Fibroblast of mammary gland (primary cell): ENCODE measurements around the gene TEX11.
"Not testable (repeated sequence)": the region's sequence is repeated elsewhere in the genome, so short reads cannot be mapped to it uniquely, and the experiment has no call there.

Experiments used
- DNase-seq: peaks from one replicate; pipeline ENCODE4 v3.0.0-alpha.2; 2010; ENCODE audit warnings: low read depth
- H3K4me3 ChIP-seq: 2 replicates; pipeline ENCODE4 v1.5.1; 2011; ENCODE audit warnings: low read depth, mild to moderate bottlenecking, low read length, moderate library complexity; ENCODE audit not compliant: control insufficient read depth
- TF ChIP-seq, protein P1 (sequence below): conservative IDR thresholded peaks from 2 replicates; pipeline ENCODE4 v1.5.1; 2011; ENCODE audit warnings: low read depth, low read length, inconsistent platforms; ENCODE audit not compliant: control insufficient read depth, insufficient read depth

The TEX11 gene

DNA sequence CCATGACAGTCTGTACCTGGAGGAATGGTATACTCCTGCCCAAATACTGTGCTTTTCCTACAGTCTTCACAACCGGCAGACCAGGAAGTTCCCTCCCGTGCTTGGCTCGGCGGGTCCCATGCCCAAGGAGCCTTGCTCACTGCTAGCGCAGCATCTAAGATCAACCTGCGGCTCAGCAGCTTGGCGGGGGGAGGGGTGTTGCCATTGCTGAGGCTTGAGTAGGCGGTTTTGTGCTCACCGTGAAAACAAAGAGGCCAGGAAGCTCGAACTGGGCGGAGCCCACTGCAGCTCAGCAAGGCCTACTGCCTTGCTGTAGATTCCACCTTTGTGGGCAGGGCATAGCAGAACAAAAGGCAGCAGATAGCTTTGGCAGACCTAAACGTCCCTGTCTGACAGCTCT, 152.7 kb downstream of the TEX11 start:
- TF ChIP-seq, protein P1, sequence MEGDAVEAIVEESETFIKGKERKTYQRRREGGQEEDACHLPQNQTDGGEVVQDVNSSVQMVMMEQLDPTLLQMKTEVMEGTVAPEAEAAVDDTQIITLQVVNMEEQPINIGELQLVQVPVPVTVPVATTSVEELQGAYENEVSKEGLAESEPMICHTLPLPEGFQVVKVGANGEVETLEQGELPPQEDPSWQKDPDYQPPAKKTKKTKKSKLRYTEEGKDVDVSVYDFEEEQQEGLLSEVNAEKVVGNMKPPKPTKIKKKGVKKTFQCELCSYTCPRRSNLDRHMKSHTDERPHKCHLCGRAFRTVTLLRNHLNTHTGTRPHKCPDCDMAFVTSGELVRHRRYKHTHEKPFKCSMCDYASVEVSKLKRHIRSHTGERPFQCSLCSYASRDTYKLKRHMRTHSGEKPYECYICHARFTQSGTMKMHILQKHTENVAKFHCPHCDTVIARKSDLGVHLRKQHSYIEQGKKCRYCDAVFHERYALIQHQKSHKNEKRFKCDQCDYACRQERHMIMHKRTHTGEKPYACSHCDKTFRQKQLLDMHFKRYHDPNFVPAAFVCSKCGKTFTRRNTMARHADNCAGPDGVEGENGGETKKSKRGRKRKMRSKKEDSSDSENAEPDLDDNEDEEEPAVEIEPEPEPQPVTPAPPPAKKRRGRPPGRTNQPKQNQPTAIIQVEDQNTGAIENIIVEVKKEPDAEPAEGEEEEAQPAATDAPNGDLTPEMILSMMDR = no peak
- DNase-seq = no peak
- H3K4me3 ChIP-seq = no peak overlapping the region

GRCh38 chrX:70754169-70754848, 154.2 kb downstream of the TEX11 start:
- no peak overlapping the region for H3K4me3 ChIP-seq
- TF ChIP-seq, protein P1 = no peak
- DNase-seq = no peak

DNA sequence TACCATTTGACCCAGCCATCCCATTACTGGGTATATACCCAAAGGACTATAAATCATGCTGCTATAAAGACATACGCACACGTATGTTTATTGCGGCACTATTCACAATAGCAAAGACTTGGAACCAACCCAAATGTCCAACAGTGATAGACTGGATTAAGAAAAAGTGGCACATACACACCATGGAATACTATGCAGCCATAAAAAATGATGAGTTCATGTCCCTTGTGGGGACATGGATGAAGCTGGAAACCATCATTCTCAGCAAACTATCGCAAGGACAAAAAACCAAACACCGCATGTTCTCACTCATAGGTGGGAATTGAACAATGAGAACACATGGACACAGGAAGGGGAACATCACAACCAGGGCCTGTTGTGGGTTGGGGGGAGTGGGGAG, 174.7 kb downstream of the TEX11 start:
- not testable (repeated sequence) for DNase-seq, H3K4me3 ChIP-seq

- not testable (repeated sequence) for DNase-seq, H3K4me3 ChIP-seq
Observed at GRCh38 chrX:70727961-70728360, 180.6 kb downstream of the TEX11 start.

DNA sequence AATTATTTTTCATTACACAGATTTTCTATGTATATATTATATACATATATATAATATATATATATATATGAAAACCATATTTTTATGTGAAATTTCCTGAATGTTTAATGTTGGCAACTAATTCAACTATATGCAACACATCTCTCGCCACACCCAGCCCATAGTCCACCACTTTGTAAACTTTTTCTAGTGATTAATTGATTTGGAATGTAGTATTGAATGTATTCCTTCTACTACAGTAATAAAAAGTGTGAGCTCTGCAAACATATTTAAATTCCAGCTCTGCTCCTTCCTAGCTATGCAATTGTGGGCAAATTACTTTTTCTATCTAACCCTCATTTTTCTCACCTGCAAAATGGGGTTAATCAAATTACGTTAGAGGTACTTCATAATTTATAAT, 187.8 kb downstream of the TEX11 start:
- no peak for DNase-seq

DNA sequence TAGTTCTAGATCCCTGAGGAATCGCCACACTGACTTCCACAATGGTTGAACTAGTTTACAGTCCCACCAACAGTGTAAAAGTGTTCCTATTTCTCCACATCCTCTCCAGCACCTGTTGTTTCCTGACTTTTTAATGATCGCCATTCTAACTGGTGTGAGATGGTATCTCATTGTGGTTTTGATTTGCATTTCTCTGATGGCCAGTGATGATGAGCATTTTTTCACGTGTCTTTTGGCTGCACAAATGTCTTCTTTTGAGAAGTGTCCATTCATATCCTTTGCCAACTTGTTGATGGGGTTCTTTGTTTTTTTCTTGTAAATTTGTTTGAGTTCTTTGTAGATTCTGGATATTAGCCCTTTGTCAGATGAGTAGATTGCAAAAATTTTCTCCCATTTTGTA, 197.2 kb downstream of the TEX11 start:
- not testable (repeated sequence) for H3K4me3 ChIP-seq, DNase-seq

More for the DNA sequence above, 187.8 kb downstream of the TEX11 start:
- H3K4me3 ChIP-seq = no peak overlapping the region
- TF ChIP-seq, protein P1 = no peak

DNA sequence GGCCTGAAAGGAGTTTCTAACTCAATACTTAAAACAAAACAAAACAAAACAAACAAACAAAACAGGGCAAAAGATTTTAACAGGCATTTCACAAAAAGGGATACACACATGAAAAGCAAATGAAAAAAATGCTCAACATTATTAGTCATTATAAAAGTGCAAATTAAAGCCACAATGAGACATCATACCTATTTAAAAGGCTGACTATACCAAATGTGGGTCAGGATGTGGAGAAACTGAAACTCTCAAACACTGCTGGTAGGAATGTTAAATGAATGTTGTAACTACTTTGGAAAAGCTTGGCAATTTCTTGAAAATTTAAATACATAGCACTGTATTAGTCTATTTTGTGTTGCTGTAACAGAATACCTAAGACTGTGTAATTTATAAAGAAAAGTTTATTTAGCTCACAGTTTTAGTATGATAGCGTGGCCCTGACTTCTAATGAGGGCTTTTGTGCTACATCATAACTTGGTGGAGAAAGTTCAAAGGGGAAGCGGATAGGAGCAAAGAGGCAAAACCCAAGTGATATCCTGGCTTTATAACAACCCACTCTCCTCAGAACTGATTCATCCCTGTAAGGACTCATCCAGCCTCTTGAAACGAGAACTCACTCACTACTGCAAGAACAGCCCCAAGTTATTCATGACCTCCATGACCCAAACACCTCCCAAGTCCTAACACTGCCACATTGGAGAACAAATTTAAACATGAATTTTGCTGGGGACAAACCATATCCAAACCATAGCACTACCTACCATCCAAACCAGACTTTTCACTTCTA, 214.0 kb downstream of the TEX11 start:
- no peak for DNase-seq
- TF ChIP-seq, protein P1 = no peak
- H3K4me3 ChIP-seq = no peak overlapping the region

GRCh38 chrX:70679455-70679854, 229.1 kb downstream of the TEX11 start:
- H3K4me3 ChIP-seq = not testable (repeated sequence)

GRCh38 chrX:70675284-70675683, 233.2 kb downstream of the TEX11 start:
- TF ChIP-seq, protein P1 = no peak
- no peak overlapping the region for H3K4me3 ChIP-seq
- DNase-seq = no peak

More at GRCh38 chrX:70679455-70679854, 229.1 kb downstream of the TEX11 start:
- not testable (repeated sequence) for DNase-seq
